Stomach (tissue), 4 donors: ENCODE measurements around the gene CLSTN2.

Experiments used
- POLR2A ChIP-seq, 4 donors: fragments of 450-650 bp; IDR thresholded peaks; one replicate each; pipeline ENCODE4 v1.6.1; 2016; ENCODE audit warnings: antibody characterized with exemption in 4 of 4, control low read depth in 2 of 4, mild to moderate bottlenecking in 1 of 4, moderate library complexity in 1 of 4
- POLR2AphosphoS5 ChIP-seq, 3 donors: sonication (generic); formaldehyde crosslinking; IDR thresholded peaks; one replicate each; pipeline ENCODE4 v1.6.1; 2016; ENCODE audit warnings: antibody characterized with exemption in 3 of 3
- TF ChIP-seq, protein P1 (sequence below), 7 experiments: fragments of 450-650 bp in 4 of 7; fragments of 200-600 bp in 3 of 7; sonication (generic) in 3 of 7; IDR thresholded peaks; one replicate each; pipeline ENCODE4 v1.5.1; 2016 to 2019; ENCODE audit warnings: antibody characterized with exemption in 7 of 7, control low read depth in 2 of 7, mild to moderate bottlenecking in 1 of 7

DNA sequence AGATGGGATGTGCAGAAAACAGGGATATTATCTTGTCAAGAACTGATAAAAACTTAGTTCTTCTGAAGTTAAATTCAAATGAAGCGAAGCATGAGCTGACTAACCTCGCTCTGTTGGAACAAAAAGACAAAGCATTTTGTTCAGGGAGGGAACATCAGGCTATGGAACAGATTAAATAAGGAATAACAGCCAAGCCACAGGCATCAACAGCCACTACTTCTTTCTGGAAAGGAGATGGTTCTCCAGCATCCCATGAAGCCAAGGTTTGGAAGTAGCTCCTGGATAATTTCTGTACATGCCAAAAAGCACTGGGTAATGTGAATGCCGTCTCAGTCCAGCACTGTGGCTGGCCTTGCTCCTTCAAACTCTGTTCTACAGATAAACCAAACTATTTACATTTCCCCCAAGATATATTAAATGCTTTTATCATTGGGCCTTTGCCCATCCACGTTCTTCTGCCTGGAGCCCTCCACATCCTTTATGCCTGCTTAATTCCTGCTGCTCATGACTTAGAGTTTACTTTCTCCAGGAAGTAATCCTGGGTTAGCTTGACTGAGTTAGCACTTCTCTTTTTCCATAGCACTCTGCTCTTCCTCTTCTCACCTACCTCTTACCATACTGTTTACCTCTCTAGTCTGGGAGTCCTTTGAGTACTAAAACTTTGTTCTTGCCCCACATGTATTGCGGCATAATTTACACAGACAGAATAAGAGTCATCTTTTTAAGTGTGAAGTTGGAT, 232.0 kb downstream of the CLSTN2 start:
- TF ChIP-seq POLR2A (IDR thresholded peaks at IDR 0.05) (no peak), POLR2AphosphoS5 (IDR thresholded peaks at IDR 0.05) (no peak)
- TF ChIP-seq, protein P1, sequence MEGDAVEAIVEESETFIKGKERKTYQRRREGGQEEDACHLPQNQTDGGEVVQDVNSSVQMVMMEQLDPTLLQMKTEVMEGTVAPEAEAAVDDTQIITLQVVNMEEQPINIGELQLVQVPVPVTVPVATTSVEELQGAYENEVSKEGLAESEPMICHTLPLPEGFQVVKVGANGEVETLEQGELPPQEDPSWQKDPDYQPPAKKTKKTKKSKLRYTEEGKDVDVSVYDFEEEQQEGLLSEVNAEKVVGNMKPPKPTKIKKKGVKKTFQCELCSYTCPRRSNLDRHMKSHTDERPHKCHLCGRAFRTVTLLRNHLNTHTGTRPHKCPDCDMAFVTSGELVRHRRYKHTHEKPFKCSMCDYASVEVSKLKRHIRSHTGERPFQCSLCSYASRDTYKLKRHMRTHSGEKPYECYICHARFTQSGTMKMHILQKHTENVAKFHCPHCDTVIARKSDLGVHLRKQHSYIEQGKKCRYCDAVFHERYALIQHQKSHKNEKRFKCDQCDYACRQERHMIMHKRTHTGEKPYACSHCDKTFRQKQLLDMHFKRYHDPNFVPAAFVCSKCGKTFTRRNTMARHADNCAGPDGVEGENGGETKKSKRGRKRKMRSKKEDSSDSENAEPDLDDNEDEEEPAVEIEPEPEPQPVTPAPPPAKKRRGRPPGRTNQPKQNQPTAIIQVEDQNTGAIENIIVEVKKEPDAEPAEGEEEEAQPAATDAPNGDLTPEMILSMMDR (IDR thresholded peaks at IDR 0.05), result no peak
